Measurements from ENCODE around the gene MAML2. TPM values are rescaled to one million over a fixed set of nuclear protein-coding genes. Genes with fewer than 3 reads are reported as not detected.

Gene MAML2
- total and polyA plus RNA-seq, 10 donors: 2.7 to 43.4 (median 27.2) TPM

GRCh38 chr11:96125400-96125799, 217.6 kb downstream of the MAML2 start:
- Histone ChIP-seq H3K9me3 (no peaks in the 10 kb centered on the region), H3K4me1 (peaks cover 0 to 27% (median 0%) of the 10 kb centered on the region in 6 donors), H3K4me3 (no peak overlapping the region), H3K36me3 (no peaks in the 10 kb centered on the region), H3K27ac (no peak overlapping the region), H3K27me3 (replicated peaks in 1 of 7) (no peaks in the 10 kb centered on the region)
- TF ChIP-seq CTCF (IDR thresholded peaks at IDR 0.05 in 8 of 11, conservative IDR thresholded peaks at IDR 0.05 in 3 of 11) (no peak), POLR2AphosphoS5 (IDR thresholded peaks at IDR 0.05) (no peak)
- 71 to 87% (median 85%) methylated on average over 7 of the region's 7 CpGs for WGBS, 5 donors
- intact Hi-C loops (cut with DNase I; ENCODE audit: low total_unique reads): no loop called here
- no peak for DNase-seq

GRCh38 chr11:96124155-96124554, 218.8 kb downstream of the MAML2 start:
- Histone ChIP-seq H3K27me3 (replicated peaks in 1 of 7) (no peaks in the 10 kb centered on the region), H3K4me3 (no peak overlapping the region), H3K27ac (no peak overlapping the region), H3K36me3 (peaks cover 0 to 2% (median 0%) of the 10 kb centered on the region in 6 donors), H3K4me1 (peaks cover 0 to 27% (median 0%) of the 10 kb centered on the region in 6 donors), H3K9me3 (no peaks in the 10 kb centered on the region)
- TF ChIP-seq POLR2AphosphoS5 (IDR thresholded peaks at IDR 0.05) (no peak), CTCF (IDR thresholded peaks at IDR 0.05 in 8 of 11, conservative IDR thresholded peaks at IDR 0.05 in 3 of 11) (no peak), POLR2A (IDR thresholded peaks at IDR 0.05) (no peak)
- DNase-seq: no peak
- WGBS, 5 donors: 80 to 92% (median 85%) methylated on average over 2 of the region's 2 CpGs
- intact Hi-C loops (cut with DNase I; ENCODE audit: low total_unique reads): no loop called here

- Histone ChIP-seq H3K9me3 (no peaks in the 10 kb centered on the region), H3K4me1 (peaks cover 0 to 27% (median 0%) of the 10 kb centered on the region in 6 donors), H3K36me3 (peaks cover 0 to 2% (median 0%) of the 10 kb centered on the region in 6 donors), H3K27ac (no peak overlapping the region), H3K27me3 (replicated peaks in 1 of 7) (no peaks in the 10 kb centered on the region), H3K4me3 (no peak overlapping the region)
- TF ChIP-seq POLR2AphosphoS5 (IDR thresholded peaks at IDR 0.05) (no peak), POLR2A (IDR thresholded peaks at IDR 0.05) (no peak)
- WGBS, 5 donors: 61 to 74% (median 71%) methylated on average over 5 of the region's 5 CpGs
- intact Hi-C loops (cut with DNase I; ENCODE audit: low total_unique reads): no loop called here
- no peak for DNase-seq
Measured at GRCh38 chr11:96123301-96123700, 219.7 kb downstream of the MAML2 start.

- WGBS, 5 donors: 80 to 92% (median 84%) methylated on average over 2 of the region's 2 CpGs
- no peak overlapping the region for H3K4me3 ChIP-seq
- no peaks in the 10 kb centered on the region for H3K27me3 ChIP-seq (replicated peaks in 1 of 7)
- peaks cover 0 to 23% (median 0%) of the 10 kb centered on the region in 6 donors for H3K4me1 ChIP-seq
- H3K27ac ChIP-seq: no peak overlapping the region
- TF ChIP-seq POLR2A (IDR thresholded peaks at IDR 0.05) (no peak), CTCF (IDR thresholded peaks at IDR 0.05 in 8 of 11, conservative IDR thresholded peaks at IDR 0.05 in 3 of 11) (no peak), POLR2AphosphoS5 (IDR thresholded peaks at IDR 0.05) (no peak)
- intact Hi-C loops (cut with DNase I; ENCODE audit: low total_unique reads): no loop called here
- DNase-seq: no peak
- no peaks in the 10 kb centered on the region for H3K9me3 ChIP-seq
- peaks cover 0 to 2% (median 0%) of the 10 kb centered on the region in 6 donors for H3K36me3 ChIP-seq
Measured at GRCh38 chr11:96122601-96123074, 220.4 kb downstream of the MAML2 start.

All from spleen (tissue), 11 donors.